Liver (tissue), 9 donors: Measurements from ENCODE around the gene SCN8A. TPM values are rescaled to one million over a fixed set of nuclear protein-coding genes. Genes with fewer than 3 reads are reported as not detected.

Experiments
- DNase-seq: peaks from one replicate; pipeline ENCODE4 v3.0.0-alpha.2; 2017; ENCODE audit warnings: low spot score
- H3K27ac ChIP-seq, 2 donors: one replicate each; pipeline ENCODE4 v1.7.0; 2013; ENCODE audit warnings: inconsistent platforms in 2 of 2, low read length in 2 of 2, control low read depth in 1 of 2, low read depth in 1 of 2, mild to moderate bottlenecking in 1 of 2
- H3K27me3 ChIP-seq, 4 donors: one replicate each; pipeline versions ENCODE4 v1.6.1 to v1.7.0; 2013; ENCODE audit warnings: low read length in 3 of 4, inconsistent platforms in 1 of 4, mild to moderate bottlenecking in 1 of 4, moderate library complexity in 1 of 4; ENCODE audit not compliant: control insufficient read depth in 4 of 4, insufficient read depth in 4 of 4
- H3K36me3 ChIP-seq, 4 donors: one replicate each; pipeline versions ENCODE4 v1.6.1 to v1.7.0; 2013; ENCODE audit warnings: low read length in 3 of 4, mild to moderate bottlenecking in 3 of 4, low read depth in 1 of 4, moderate library complexity in 1 of 4; ENCODE audit not compliant: control insufficient read depth in 4 of 4, insufficient read depth in 3 of 4
- H3K4me1 ChIP-seq, 4 donors: one replicate each; pipeline versions ENCODE4 v1.6.1 to v1.7.0; 2013; ENCODE audit warnings: low read length in 3 of 4, mild to moderate bottlenecking in 3 of 4, moderate library complexity in 1 of 4; ENCODE audit not compliant: control insufficient read depth in 4 of 4, insufficient read depth in 4 of 4
- H3K4me3 ChIP-seq, 3 donors: one replicate each; pipeline versions ENCODE4 v1.6.1 to v1.7.0; 2013; ENCODE audit warnings: low read length in 3 of 3, control low read depth in 1 of 3, low read depth in 1 of 3, mild to moderate bottlenecking in 1 of 3
- H3K9ac ChIP-seq, 2 donors: one replicate each; pipeline ENCODE4 v1.7.0; 2013; ENCODE audit warnings: low read length in 2 of 2, mild to moderate bottlenecking in 2 of 2, moderate library complexity in 2 of 2, control low read depth in 1 of 2, low read depth in 1 of 2
- H3K9me3 ChIP-seq, 4 donors: one replicate each; pipeline versions ENCODE4 v1.6.1 to v1.7.0; 2013; ENCODE audit warnings: low read length in 3 of 4; ENCODE audit not compliant: control insufficient read depth in 4 of 4
- EGR1 ChIP-seq, 2 donors: IDR thresholded peaks; 2 replicates each; pipeline ENCODE4 v1.6.1; 2016 to 2018; ENCODE audit warnings: antibody characterized with exemption in 2 of 2, low read depth in 2 of 2
- FOXA1 ChIP-seq: IDR thresholded peaks from 2 replicates; pipeline ENCODE4 v1.6.1; 2016; ENCODE audit warnings: antibody characterized with exemption
- GABPA ChIP-seq, 2 donors: IDR thresholded peaks in 1 of 2; conservative IDR thresholded peaks in 1 of 2; 2 replicates each; pipeline ENCODE4 v1.6.1; 2016; ENCODE audit warnings: antibody characterized with exemption in 2 of 2, mild to moderate bottlenecking in 1 of 2, moderate library complexity in 1 of 2
- HNF4A ChIP-seq, 2 donors: conservative IDR thresholded peaks; 2 replicates each; pipeline ENCODE4 v1.6.1; 2016; ENCODE audit warnings: antibody characterized with exemption in 2 of 2, mild to moderate bottlenecking in 2 of 2
- HNF4G ChIP-seq: IDR thresholded peaks from 2 replicates; pipeline ENCODE4 v1.6.1; 2016; ENCODE audit warnings: antibody characterized with exemption
- JUND ChIP-seq, 2 donors: IDR thresholded peaks; 2 replicates each; pipeline ENCODE4 v1.6.1; 2016; ENCODE audit warnings: antibody characterized with exemption in 2 of 2
- MAX ChIP-seq: IDR thresholded peaks from 2 replicates; pipeline ENCODE4 v1.6.1; 2016; ENCODE audit warnings: antibody characterized with exemption
- NR2F2 ChIP-seq: IDR thresholded peaks from 2 replicates; pipeline ENCODE4 v1.6.1; 2016; ENCODE audit warnings: antibody characterized with exemption
- RAD21 ChIP-seq, 2 donors: IDR thresholded peaks; 2 replicates each; pipeline ENCODE4 v1.6.1; 2016; ENCODE audit warnings: antibody characterized with exemption in 2 of 2, mild to moderate bottlenecking in 2 of 2
- REST ChIP-seq: IDR thresholded peaks from 2 replicates; pipeline ENCODE4 v1.6.1; 2016; ENCODE audit warnings: antibody characterized with exemption, mild to moderate bottlenecking
- RXRA ChIP-seq, 2 donors: IDR thresholded peaks; 2 replicates each; pipeline ENCODE4 v1.6.1; 2017 to 2018; ENCODE audit warnings: antibody characterized with exemption in 2 of 2, mild to moderate bottlenecking in 1 of 2
- SP1 ChIP-seq: IDR thresholded peaks from 2 replicates; pipeline ENCODE4 v1.6.1; 2018; ENCODE audit warnings: antibody characterized with exemption, mild to moderate bottlenecking
- TAF1 ChIP-seq: conservative IDR thresholded peaks from 2 replicates; pipeline ENCODE4 v1.6.1; 2016; ENCODE audit warnings: antibody characterized with exemption, mild to moderate bottlenecking
- YY1 ChIP-seq: IDR thresholded peaks from 2 replicates; pipeline ENCODE4 v1.6.1; 2016; ENCODE audit warnings: antibody characterized with exemption, mild to moderate bottlenecking
- WGBS: extraction: QIAGEN DNeasy Blood & Tissue Kit; methylation state at CpG from one replicate; pipeline ENCODE4 v1.1.7; 2013; 5-methylcytosine and 5-hydroxymethylcytosine counted together
- polyA plus RNA-seq, 2 donors: library from polyadenylated mRNA; stranded (reverse) in 1 of 2; unstranded in 1 of 2; fragments of 200-250 nt in 1 of 2; fragments of >200 nt in 1 of 2; fragmentation: Nextera tagmentation in 1 of 2; extraction: Ambion mirVana in 1 of 2; gene quantifications; one replicate each; pipeline versions ENCODE4 v1.2.1 to v1.2.3, GENCODE V29; 2013 to 2015
- total RNA-seq, 2 donors: library from RNA; depleted of rRNA; stranded (reverse); fragments of >200 nt; gene quantifications; one replicate each; pipeline ENCODE4 v1.2.3, GENCODE V29; 2014
- TF ChIP-seq, protein P1 (sequence below): IDR thresholded peaks from 2 replicates; pipeline ENCODE4 v1.6.1; 2016; ENCODE audit warnings: antibody characterized with exemption
- TF ChIP-seq, protein P2 (sequence below): fragments of 150-350 bp; IDR thresholded peaks from 2 replicates; pipeline ENCODE4 v1.5.1; 2017; ENCODE audit warnings: improper control_type of control experiment, low read depth, low read length; ENCODE audit not compliant: missing input control
- donor health status: healthy.
- donor health status: healthy.
- donor health status: healthy.
- donor health status: healthy.
- donor health status: healthy.

Gene SCN8A
- total and polyA plus RNA-seq, 4 donors = 0.84 to 12.7 (median 3.8) TPM

DNA sequence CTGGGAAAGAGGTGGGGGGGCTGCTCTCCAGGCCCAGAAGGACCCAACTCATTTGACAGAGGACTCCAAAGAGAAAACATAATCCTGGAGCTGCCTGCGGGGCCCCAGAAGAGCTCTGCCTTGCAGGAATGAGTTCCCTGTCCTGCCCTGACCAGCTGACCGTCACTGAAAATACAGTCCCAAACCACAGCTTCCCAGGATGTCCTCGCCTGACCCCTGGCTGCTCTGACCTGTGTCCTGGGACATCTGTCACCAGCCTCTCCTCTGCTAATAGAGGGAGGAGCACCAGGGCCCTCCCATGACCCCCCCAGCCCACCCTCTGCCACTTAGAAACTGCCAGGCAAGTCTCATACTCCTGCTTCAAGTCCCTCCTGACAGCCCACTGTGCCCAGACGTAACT, 247.7 kb downstream of the SCN8A start:
- Histone ChIP-seq H3K27me3 (peaks cover 0 to 3% (median 0%) of the 10 kb centered on the region in 4 donors), H3K27ac (no peak overlapping the region), H3K9ac (no peak overlapping the region), H3K36me3 (no peaks in the 10 kb centered on the region), H3K4me1 (peaks cover 0 to 3% (median 0%) of the 10 kb centered on the region in 4 donors), H3K4me3 (no peak overlapping the region), H3K9me3 (no peaks in the 10 kb centered on the region)
- DNase-seq = no peak
- 58% methylated on average over 4 of the region's 4 CpGs for WGBS
- TF ChIP-seq RXRA (IDR thresholded peaks at IDR 0.05) = peak; percentile 11 to 35
- TF ChIP-seq, protein P1, sequence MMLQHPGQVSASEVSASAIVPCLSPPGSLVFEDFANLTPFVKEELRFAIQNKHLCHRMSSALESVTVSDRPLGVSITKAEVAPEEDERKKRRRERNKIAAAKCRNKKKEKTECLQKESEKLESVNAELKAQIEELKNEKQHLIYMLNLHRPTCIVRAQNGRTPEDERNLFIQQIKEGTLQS = no peak

DNA sequence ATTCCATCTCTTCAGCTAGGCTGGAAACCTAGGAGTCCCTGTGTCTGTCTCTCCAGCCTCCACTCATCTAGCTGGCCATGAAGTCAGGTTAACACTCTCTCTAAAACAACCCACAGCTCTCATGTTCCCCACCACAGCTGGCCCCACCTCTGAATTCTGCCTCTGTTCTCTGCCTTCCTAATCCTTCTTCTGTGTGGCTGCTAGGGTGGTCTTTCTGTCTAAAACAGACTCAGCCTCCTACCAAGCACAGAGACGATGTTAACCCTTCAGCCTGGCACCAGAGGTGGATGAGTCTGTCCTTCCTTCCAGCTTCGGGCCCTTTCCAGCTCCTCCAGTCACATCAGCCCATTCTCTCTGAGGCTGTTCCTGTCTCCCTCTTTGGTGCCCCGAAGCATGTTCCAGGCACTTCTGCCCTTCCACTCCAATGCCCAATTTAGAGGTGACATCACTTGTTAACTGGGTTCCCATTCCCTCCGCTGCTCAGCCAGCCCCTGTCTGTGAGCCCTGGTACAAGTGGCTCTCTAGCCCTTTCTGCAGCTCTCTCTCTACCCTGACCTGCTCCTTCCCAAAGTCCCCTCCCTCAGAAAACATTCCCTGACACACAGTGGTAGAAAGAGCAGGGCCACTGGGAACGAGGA, 248.4 kb downstream of the SCN8A start:
- Histone ChIP-seq H3K9me3 (no peaks in the 10 kb centered on the region), H3K9ac (no peak overlapping the region), H3K36me3 (no peaks in the 10 kb centered on the region), H3K27ac (no peak overlapping the region), H3K4me3 (no peak overlapping the region), H3K4me1 (peaks cover 0 to 3% (median 0%) of the 10 kb centered on the region in 4 donors), H3K27me3 (peaks cover 0 to 5% (median 0%) of the 10 kb centered on the region in 4 donors)
- DNase-seq = no peak
- TF ChIP-seq SP1 = no peak
- TF ChIP-seq, protein P1 = no peak
- TF ChIP-seq YY1 = no peak
- no peak for TF ChIP-seq RXRA (IDR thresholded peaks at IDR 0.05)
- TF ChIP-seq FOXA1 = no peak
- no peak for TF ChIP-seq JUND (IDR thresholded peaks at IDR 0.05)
- TF ChIP-seq HNF4A (conservative IDR thresholded peaks at IDR 0.05) = no peak
- no peak for TF ChIP-seq HNF4G
- TF ChIP-seq GABPA (IDR thresholded peaks at IDR 0.05 in 1 of 2, conservative IDR thresholded peaks at IDR 0.05 in 1 of 2) = no peak
- TF ChIP-seq REST = no peak
- no peak for TF ChIP-seq TAF1
- TF ChIP-seq MAX = no peak
- TF ChIP-seq EGR1 (IDR thresholded peaks at IDR 0.05; ENCODE audit: low read depth in 2 of 2) = no peak
- 86% methylated on average over 5 of the region's 5 CpGs for WGBS

DNA sequence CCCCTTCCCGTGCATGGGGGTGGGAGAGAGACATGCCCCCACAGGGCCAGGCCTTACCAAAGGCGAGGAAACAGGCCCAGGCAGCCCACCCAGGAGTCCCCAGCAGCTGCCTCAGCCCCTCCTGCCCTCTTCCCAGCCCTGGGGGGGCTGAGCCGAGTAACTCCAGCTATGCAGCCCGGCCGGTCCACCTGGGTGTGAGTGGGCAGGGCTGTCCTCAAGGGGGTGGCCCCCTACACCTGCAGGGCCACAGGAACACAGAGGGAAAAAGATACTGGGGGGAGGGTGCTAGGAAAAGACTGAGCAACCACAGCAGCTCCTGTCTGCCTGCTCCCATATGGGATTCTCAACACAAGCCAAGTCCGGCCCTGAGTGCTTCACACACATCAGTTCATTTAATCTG, 249.9 kb downstream of the SCN8A start:
- H3K36me3 ChIP-seq = no peaks in the 10 kb centered on the region
- H3K4me3 ChIP-seq = no peak overlapping the region
- H3K27me3 ChIP-seq = peaks cover 0 to 7% (median 0%) of the 10 kb centered on the region in 4 donors
- 94% methylated on average over 6 of the region's 6 CpGs for WGBS
- H3K9me3 ChIP-seq = no peaks in the 10 kb centered on the region
- H3K9ac ChIP-seq = no peak overlapping the region
- DNase-seq = no peak
- no peak overlapping the region for H3K27ac ChIP-seq
- H3K4me1 ChIP-seq = peaks cover 0 to 3% (median 0%) of the 10 kb centered on the region in 4 donors
- TF ChIP-seq YY1 (no peak), REST (no peak), EGR1 (IDR thresholded peaks at IDR 0.05; ENCODE audit: low read depth in 2 of 2) (no peak), FOXA1 (no peak), HNF4G (no peak), NR2F2 (no peak), RAD21 (IDR thresholded peaks at IDR 0.05) (no peak), RXRA (IDR thresholded peaks at IDR 0.05) (no peak), SP1 (no peak), TAF1 (no peak), HNF4A (conservative IDR thresholded peaks at IDR 0.05) (no peak)
- TF ChIP-seq, protein P1 = no peak
- TF ChIP-seq, protein P2, sequence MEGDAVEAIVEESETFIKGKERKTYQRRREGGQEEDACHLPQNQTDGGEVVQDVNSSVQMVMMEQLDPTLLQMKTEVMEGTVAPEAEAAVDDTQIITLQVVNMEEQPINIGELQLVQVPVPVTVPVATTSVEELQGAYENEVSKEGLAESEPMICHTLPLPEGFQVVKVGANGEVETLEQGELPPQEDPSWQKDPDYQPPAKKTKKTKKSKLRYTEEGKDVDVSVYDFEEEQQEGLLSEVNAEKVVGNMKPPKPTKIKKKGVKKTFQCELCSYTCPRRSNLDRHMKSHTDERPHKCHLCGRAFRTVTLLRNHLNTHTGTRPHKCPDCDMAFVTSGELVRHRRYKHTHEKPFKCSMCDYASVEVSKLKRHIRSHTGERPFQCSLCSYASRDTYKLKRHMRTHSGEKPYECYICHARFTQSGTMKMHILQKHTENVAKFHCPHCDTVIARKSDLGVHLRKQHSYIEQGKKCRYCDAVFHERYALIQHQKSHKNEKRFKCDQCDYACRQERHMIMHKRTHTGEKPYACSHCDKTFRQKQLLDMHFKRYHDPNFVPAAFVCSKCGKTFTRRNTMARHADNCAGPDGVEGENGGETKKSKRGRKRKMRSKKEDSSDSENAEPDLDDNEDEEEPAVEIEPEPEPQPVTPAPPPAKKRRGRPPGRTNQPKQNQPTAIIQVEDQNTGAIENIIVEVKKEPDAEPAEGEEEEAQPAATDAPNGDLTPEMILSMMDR = no peak
